GM21381 (cell line): ENCODE measurements around the gene CDKAL1.

Experiments used
- ATAC-seq: cut with Tn5 transposase; IDR thresholded peaks from one replicate; pipeline ENCODE4 v1.9.1; 2021; ENCODE audit warnings: mild to moderate bottlenecking, moderate library complexity; ENCODE audit not compliant: unreplicated experiment

The CDKAL1 gene

GRCh38 chr6:20998748-20999448, 464.6 kb downstream of the CDKAL1 start:
- ATAC-seq = no peak

DNA sequence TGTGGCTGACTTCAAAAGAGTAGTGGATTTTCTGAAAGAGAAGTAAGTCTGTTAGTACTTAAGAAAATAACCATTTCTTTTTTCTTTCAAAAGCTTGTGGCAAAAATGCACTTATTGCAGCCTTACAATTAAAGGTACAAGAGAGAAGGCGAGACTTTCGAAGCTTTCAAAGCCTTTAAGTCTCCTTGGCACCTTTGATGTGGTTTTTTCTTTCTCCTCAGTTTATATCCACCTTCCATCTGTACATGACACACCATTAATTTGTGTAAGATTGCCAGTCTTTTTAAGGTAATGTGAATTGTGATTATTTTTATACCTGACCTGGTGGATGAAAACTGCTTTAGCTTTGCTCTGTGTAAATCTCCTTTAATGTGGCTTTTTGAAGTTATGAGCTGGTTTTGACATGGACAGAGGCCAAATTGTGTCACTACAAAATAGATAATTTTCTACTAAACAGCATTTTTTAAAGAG, 466.1 kb downstream of the CDKAL1 start:
- no peak for ATAC-seq

GRCh38 chr6:21001736-21002135, 467.5 kb downstream of the CDKAL1 start:
- ATAC-seq = no peak

GRCh38 chr6:21003780-21004541, 469.7 kb downstream of the CDKAL1 start:
- peak; percentile 81 for ATAC-seq

DNA sequence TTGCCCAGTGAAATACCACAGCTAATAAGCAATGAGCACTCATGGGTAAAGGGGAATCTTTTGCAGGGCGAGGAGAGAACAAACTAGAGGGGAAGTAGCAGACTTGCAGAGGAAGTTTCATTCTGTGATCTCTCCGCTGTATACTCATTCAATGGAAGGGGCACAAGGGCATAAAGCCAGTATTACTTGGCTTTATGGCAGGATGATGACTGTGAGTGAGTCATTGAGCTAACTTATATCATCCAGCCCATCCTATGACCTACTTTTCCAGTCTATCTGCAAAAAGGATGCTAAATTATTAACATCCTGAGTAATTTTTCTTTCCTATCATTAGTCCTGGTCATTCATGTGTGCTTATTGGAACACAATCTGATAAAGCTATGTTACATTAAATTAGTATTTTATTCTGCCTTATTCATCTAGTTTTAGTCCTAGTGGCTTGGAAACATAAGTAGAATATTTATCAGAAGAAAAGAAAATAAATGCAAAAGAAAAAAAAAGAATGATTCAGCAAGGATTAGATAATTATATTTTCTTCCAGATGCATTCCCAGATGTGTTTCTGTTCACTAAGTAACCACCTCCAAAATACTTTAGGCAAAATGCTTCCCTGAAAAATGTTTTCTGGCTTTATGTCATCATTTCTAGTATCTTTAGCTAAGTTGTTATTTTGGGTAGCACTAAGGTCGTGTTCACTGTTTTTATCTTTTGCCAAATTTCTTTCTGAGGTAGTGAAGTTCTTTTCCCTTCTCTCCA, 471.7 kb downstream of the CDKAL1 start:
- no peak for ATAC-seq

GRCh38 chr6:21019614-21020013, 485.4 kb downstream of the CDKAL1 start:
- no peak for ATAC-seq

DNA sequence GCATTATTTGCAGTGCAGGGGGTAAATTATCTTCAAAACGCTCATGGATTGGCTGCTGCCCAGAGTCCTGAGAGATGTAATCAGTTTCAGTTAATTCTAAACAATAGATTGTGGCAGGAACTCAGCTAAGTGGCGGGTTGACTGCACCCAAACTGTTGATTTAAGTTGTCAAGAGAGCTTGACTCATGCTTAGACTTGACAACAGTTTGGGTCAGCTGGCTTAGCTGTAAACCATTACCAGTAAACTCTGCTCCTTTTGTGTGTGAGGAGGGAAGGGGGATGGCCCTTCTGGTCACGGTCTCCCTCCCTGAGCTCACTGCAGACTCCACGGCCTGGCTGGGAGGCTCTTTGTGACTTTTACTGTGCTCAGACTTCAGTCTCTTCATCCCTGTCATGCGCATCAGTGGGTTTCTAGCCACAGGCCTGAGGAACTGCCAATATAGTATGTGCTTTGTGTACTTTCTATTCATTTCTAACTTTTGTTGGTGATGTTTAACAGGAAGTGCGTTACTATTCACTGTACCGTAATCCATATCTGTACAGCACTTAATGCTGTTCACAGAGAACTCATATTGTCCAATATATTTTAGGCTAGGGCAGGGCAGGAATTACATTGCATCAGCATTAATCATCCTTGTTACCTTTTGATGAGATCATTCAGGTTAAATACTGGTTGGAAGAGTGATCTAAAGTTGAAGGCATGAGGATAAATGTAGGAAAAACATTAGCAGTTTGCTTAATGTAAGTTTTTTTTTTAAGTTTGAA, 488.3 kb downstream of the CDKAL1 start:
- ATAC-seq = peak; percentile 95

GRCh38 chr6:21023210-21023609, 489.0 kb downstream of the CDKAL1 start:
- ATAC-seq = no peak

GRCh38 chr6:21024616-21025015, 490.4 kb downstream of the CDKAL1 start:
- ATAC-seq = no peak

GRCh38 chr6:21026576-21027273, 492.5 kb downstream of the CDKAL1 start:
- no peak for ATAC-seq

DNA sequence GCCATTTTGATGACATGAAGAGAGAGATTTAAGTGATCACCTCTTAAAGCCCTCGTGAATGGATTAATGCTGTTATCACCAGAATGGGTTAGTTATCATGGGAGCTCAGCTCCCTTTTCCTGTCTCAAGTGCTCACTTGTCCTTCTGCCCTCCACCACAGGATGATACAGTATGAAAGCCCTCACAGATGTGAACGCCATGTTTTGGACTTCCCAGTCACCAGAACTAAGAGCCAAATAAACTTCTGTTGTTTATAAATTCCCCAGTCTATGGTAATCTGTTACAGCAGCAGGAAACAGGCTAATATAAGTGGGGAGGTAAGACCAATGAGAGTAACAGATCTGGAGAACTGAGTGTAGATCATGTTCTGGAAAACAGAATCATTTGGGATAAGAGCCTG, 493.2 kb downstream of the CDKAL1 start:
- no peak for ATAC-seq

DNA sequence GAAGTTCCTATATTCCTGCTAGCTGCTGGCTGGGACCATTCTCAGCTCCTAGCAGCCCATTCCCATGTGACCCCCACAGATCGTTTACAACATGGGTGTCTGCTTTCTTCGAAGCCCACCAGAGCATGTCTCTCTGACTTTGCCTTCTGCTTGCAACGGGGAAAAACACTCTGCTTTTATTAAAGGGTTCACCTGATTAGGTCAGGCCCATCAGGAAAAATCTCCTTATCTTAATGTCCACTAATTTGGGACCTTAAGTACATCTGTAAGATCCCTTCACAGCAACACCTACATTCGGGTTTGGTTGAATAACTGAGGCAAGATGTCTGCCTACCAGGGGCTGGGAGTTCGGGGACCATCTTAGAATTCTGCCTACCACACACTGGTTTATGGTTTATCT, 496.9 kb downstream of the CDKAL1 start:
- ATAC-seq = no peak

GRCh38 chr6:21033084-21033483, 498.8 kb downstream of the CDKAL1 start:
- ATAC-seq = no peak

- no peak for ATAC-seq
These were observed 499.3 kb downstream of the CDKAL1 start for GRCh38 chr6:21033575-21034026.

GRCh38 chr6:21034345-21034744, 500.1 kb downstream of the CDKAL1 start:
- ATAC-seq = no peak

DNA sequence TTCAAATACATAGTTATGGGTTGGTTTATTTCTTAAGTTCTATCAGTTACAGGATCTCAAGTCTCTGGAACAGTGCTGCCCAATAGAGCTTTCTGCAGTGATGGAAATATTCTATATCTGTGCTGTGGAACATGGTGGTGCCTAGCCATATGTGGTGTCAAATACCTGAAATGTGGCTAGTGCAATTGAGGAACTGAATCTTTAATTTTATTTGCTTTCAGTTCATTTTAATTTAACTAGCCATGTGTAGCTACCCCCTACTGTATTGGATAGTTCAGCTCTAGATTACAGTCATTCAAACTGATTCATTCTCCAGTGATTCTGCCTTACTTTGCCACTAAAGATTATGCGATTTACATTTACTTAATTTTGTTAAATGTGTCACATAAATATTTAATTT, 503.2 kb downstream of the CDKAL1 start:
- ATAC-seq = peak; percentile 66

GRCh38 chr6:21039926-21040325, 505.7 kb downstream of the CDKAL1 start:
- no peak for ATAC-seq

GRCh38 chr6:21045135-21045700, 511.0 kb downstream of the CDKAL1 start:
- no peak for ATAC-seq

- no peak for ATAC-seq
These were observed 512.0 kb downstream of the CDKAL1 start for GRCh38 chr6:21046276-21046675.

DNA sequence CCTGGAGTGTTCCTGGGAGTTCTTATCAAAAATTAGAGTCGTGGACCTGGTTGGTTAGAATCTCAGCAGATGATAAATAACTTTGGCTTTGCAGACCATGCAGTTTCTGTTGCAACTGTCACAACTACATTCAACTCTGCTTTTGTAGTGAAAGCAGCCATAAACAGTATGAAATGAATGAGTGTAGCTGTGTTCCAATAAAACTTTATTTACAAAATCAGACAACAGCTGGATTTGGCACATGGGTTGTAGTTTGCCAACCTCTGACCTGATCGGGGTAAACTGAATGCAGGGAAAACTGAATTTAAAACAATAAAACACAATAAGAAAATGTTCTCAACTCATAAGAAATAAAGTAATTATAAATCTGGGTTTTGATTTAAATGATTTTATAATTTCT, 513.8 kb downstream of the CDKAL1 start:
- ATAC-seq = no peak
